ENCODE results near the gene NANP.
"Not testable (repeated sequence)": the region's sequence is repeated elsewhere in the genome, so short reads cannot be mapped to it uniquely, and the experiment has no call there.

Gene NANP

GRCh38 chr20:25600632-25601031 lies 23.2 kb downstream of the NANP start:
- CTCF ChIA-PET, result no interaction called here
- POLR2A ChIA-PET, result no interaction called here
- no peak for DNase-seq (ENCODE audit: low read depth, low spot score)
- H3K4me3 ChIP-seq (ENCODE audit: low read depth, low read length), result no peak overlapping the region
- TF ChIP-seq CTCF (IDR thresholded peaks at IDR 0.05; ENCODE audit: insufficient read depth, low read length, missing control alignments), result no peak

- H3K4me3 ChIP-seq (ENCODE audit: low read depth, low read length), result no peak overlapping the region
- TF ChIP-seq CTCF (IDR thresholded peaks at IDR 0.05; ENCODE audit: insufficient read depth, low read length, missing control alignments), result no peak
- POLR2A ChIA-PET, result no interaction called here
- no peak for DNase-seq (ENCODE audit: low read depth, low spot score)
- CTCF ChIA-PET, result no interaction called here
These were observed 31.5 kb downstream of the NANP start for GRCh38 chr20:25592135-25592852.

- POLR2A ChIA-PET; DNase-seq (ENCODE audit: low read depth, low spot score); CTCF ChIA-PET; H3K4me3 ChIP-seq (ENCODE audit: low read depth, low read length): not testable (repeated sequence)
These were observed 33.0 kb downstream of the NANP start for GRCh38 chr20:25590778-25591177.

GRCh38 chr20:25588491-25588890 lies 35.3 kb downstream of the NANP start:
- POLR2A ChIA-PET, result no interaction called here
- no peak for TF ChIP-seq CTCF (IDR thresholded peaks at IDR 0.05; ENCODE audit: insufficient read depth, low read length, missing control alignments)
- CTCF ChIA-PET, result no interaction called here
- no peak overlapping the region for H3K4me3 ChIP-seq (ENCODE audit: low read depth, low read length)
- no peak for DNase-seq (ENCODE audit: low read depth, low spot score)

GRCh38 chr20:25587536-25587935 lies 36.3 kb downstream of the NANP start:
- H3K4me3 ChIP-seq (ENCODE audit: low read depth, low read length), result no peak overlapping the region
- ChIA-PET POLR2A (no interaction called here), CTCF (no interaction called here)
- DNase-seq (ENCODE audit: low read depth, low spot score), result no peak
- no peak for TF ChIP-seq CTCF (IDR thresholded peaks at IDR 0.05; ENCODE audit: insufficient read depth, low read length, missing control alignments)

GRCh38 chr20:25586877-25587276 lies 36.9 kb downstream of the NANP start:
- ChIA-PET POLR2A (no interaction called here), CTCF (no interaction called here)
- no peak for DNase-seq (ENCODE audit: low read depth, low spot score)
- no peak overlapping the region for H3K4me3 ChIP-seq (ENCODE audit: low read depth, low read length)
- TF ChIP-seq CTCF (IDR thresholded peaks at IDR 0.05; ENCODE audit: insufficient read depth, low read length, missing control alignments), result no peak

All from AG04449 (cell line).